Activated CD4-positive, CD25-positive, alpha-beta regulatory T cell (primary cell): Measurements from ENCODE around the gene ANKIB1.
"Not testable (repeated sequence)": the region's sequence is repeated elsewhere in the genome, so short reads cannot be mapped to it uniquely, and the experiment has no call there.

Experiments used
- DNase-seq, 4 experiments: peaks; one replicate each; lab custom pipeline; 2025; lab: John Stamatoyannopoulos, UW

Gene ANKIB1, protein sequence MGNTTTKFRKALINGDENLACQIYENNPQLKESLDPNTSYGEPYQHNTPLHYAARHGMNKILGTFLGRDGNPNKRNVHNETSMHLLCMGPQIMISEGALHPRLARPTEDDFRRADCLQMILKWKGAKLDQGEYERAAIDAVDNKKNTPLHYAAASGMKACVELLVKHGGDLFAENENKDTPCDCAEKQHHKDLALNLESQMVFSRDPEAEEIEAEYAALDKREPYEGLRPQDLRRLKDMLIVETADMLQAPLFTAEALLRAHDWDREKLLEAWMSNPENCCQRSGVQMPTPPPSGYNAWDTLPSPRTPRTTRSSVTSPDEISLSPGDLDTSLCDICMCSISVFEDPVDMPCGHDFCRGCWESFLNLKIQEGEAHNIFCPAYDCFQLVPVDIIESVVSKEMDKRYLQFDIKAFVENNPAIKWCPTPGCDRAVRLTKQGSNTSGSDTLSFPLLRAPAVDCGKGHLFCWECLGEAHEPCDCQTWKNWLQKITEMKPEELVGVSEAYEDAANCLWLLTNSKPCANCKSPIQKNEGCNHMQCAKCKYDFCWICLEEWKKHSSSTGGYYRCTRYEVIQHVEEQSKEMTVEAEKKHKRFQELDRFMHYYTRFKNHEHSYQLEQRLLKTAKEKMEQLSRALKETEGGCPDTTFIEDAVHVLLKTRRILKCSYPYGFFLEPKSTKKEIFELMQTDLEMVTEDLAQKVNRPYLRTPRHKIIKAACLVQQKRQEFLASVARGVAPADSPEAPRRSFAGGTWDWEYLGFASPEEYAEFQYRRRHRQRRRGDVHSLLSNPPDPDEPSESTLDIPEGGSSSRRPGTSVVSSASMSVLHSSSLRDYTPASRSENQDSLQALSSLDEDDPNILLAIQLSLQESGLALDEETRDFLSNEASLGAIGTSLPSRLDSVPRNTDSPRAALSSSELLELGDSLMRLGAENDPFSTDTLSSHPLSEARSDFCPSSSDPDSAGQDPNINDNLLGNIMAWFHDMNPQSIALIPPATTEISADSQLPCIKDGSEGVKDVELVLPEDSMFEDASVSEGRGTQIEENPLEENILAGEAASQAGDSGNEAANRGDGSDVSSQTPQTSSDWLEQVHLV

DNA sequence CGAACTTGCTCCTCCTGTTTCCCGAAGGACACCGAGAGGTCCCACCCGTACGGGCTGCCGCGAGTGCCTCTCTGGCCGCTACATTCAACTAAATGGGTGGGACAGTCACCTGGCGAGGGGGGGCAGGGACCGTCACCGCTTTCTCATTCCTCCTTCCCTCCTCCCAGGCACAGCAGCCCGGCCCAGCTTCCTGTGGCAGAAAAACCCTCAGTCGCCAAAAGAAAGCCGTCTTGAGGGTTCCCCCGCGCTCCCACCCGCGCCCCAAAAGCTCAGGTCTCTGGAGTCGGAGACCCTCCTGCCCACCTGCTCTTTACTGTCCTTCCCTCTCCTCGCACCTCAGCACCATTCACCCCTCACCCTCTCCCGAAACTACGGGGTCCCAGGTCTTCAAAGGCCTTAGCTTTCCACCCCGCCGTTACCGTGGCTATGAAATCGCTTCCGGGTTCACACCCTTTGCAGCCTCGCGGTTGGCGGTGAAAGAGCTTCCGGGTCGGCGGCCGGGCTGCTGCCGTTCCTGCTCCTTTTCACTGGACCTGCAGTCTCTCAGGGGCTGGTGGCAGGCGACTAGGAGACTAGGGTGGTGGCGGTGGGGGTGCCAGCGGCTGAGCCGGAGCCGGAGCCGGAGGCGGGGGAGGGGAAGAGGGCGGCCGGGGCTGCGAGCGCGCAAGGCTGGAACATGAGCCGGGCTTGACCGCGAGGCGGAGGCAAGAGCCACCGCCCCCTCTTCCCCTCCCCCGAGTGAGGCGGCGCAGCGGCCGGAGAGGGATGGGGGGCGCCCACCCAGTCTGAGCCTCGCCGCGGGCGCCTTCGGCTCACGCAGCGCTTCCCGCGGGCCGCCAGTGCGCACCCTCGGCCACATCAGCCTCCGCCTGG lies at the start of gene ANKIB1, which contains the start of gene KRIT1:
TSS of gene ANKIB1 (plus strand) at position 488 of the 873 bp plus-strand sequence. CDS start 49,005 bp downstream, outside the sequence.
TSS of gene KRIT1 (minus strand) at position 428 of the 873 bp plus-strand sequence. CDS start 3,779 bp downstream, outside the sequence.
- DNase-seq, result peak; percentile 62 to 80 (median 74)

DNA sequence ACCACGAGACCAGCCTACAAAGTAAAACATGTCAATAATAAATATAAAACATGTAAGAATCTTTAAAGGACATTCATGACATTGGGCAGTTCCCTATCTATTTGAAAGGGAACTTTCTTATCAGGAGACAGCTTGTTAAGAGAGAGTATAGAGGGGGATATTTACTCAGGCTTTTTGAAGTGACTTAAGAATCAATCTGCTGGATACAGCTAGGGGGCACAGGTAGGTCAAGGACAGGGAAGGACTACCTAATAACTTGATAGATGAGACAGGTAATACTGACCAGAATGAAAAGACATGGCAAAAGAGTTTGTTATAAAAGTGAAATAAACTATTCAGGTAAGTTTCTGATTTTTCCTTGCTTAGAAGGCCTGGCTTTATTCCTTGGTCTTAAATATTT lies 45.0 kb upstream of the ANKIB1 start:
- DNase-seq, result no peak

DNA sequence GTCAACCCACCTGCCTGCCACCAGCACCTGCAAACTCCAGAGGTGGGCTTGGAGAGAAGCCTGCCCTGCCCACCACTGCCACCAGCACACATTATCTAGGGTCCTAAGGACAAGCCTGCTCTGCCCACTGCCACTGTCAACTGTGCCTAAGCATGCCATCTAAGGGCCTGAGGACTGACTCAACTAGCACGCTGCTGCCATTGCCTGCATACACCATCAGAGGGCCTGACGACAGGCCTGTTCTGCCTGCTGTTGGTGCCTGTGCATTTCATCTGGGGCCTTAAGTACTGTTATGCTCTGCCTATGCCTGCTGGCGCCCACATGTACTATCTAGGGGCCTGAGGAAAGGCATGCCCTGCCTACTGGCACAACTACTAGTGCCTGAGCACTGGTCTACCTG lies 39.8 kb upstream of the ANKIB1 start:
- DNase-seq, result no peak

DNA sequence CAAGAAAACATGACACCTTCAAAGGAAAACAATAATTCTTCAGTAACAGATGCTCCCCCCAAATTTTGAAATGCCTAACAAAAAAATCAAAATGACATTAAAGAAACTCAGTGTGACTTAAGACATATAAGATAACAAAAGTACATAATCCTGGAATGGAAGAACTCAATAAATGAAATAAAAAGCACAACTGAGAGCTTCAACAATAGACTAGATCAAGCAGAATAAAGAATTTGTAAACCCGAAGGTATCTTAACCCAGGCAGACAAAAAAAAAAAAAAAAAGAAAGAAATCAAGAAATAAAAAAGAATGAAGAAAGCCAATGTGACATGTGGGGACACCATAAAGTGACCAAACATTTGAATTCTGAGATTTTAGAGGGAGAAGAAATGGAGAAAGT lies 39.1 kb upstream of the ANKIB1 start:
- no peak for DNase-seq

DNA sequence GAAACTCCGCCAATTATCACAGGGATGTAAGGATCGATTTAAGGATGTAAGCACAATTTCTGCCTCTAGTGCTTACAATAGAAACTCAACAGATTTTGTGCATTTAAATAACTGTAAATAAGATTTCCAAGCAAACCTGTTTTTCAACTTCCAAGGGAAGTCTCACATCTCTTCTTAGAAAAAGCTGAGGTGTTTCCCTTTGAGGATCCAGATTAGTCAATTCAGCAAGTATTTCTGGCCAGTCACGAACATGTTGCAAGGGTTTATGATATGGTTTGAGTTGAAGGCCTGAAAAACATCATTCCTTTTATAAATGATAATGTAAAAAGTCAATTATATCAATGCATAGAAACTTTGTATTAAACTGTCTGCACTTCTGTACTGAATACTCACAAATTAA lies 24.0 kb upstream of the ANKIB1 start:
- DNase-seq, result no peak

DNA sequence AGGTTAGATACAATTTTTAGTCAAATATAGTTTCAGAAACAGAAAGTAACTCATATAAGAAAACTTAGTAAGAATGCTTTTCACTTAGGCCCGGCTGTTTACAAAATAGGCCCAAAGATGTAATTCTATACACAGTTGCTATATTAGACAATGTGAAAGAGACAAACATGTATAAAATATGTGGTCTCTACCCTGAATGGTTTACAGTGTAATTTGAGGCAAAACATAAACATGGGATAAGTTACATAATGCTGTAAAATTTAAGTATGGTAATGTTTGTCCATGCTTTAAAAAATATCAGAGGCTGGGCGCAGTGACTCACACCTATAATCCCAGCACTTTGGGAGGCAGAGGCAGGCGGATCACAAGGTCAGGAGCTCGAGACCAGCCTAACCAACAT lies 18.8 kb upstream of the ANKIB1 start:
- no peak for DNase-seq

DNA sequence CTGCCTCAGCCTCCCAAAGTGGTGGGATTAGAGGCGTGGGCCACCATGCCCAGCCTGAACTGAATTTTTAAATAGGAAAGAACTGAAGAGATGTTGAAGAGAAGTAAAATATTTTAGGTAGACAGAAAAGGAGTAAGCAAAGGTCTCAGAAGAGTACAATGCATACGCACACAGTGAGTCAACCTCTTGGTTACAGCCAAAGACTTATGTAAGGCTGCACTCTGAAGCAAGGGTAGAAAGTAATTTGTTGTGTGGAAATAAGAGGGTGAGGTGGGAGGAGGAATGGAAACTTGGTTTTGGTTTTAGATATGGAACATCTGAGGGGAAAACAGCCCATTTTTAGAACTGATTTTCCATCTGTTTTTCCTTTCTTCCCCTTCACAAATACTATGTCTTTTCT lies 17.7 kb upstream of the ANKIB1 start:
- no peak for DNase-seq

DNA sequence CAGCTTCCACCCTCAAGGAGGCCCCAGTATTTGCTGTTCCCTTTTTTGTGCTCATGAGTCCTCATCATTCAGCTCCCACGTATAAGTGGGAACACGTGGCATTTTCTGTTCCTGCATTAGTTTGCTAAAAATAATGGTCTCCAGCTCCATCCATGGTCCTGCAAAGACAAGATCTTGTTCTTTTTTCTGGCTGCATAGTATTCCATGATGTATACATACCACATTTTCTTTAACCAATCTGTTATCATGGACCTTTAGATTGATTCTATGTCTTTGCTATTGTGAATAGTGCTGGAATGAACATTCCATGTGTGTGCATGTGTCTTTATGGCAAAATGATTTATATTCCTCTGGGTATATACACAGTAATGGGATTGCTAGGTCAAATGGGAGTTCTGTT lies 17.0 kb upstream of the ANKIB1 start:
- DNase-seq, result no peak

DNA sequence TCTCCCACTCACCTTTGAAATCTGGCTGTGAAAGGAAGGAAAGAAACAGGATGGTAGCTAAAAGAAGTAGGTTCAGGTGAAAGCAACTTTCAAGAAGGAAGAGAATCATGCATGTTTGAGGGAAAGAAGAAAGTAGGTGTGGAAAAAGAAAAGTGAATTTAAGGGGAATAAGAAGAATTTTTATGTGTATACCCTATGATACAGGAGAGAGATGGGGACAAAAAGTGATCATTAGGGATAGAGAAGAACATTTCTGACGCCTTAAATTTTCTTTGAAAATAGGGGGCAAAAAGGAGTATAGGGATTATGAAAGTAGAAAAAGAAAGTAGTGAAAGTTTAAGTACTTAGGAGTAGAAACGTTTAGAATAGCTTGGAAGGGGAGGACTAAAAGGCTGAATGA lies 15.2 kb upstream of the ANKIB1 start:
- DNase-seq, result no peak

DNA sequence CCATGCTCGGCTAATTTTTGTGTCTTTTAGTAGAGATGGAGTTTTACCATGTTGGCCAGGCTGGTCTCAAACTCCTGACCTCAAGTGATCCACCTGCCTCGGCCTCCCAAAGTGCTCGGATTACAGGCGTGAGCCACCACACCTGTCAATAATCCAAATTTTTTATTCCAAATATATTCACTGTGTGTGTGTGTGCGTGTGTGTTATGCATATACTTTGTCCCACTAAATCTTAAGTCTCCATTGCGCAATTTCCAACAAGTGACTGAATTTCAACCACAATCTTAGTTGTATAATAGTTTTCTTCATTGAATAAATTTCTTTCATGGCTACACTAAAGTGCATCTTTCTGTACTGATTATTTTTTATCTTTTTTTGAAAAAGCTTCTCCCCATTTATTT lies 2.8 kb upstream of the ANKIB1 start:
- no peak for DNase-seq

DNA sequence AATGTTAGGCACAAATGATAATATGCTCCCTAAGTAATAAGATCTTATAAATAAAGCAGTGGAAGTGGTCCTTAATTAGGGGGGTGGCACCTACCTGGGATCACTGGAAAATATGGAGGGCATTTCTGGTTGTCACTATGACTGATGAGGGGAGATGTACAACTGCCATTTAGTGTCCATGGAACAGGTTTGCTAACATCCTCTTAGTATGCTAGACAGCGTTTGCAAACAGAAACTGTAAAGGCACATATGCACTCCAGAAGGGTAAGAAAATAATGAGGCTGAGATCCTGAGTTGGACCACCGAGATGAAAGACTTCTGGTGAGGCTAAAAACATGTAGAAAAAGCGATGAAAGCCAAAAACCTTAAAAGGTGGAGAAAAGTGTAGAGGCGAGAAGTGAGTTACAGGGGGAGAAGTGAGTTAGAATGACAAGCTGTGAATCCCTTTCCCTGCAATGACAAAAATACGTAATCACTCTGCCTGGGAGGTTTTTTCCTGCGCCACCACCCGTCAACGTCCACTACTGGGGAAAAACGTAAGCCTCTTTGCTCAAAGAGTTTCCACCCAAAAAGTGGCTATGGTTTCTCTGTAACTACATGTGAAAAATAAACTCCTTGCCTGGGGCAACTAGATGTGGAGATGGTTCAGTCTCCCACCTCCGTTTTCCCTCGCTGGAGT lies 827 bp upstream of the ANKIB1 start:
- no peak for DNase-seq

DNA sequence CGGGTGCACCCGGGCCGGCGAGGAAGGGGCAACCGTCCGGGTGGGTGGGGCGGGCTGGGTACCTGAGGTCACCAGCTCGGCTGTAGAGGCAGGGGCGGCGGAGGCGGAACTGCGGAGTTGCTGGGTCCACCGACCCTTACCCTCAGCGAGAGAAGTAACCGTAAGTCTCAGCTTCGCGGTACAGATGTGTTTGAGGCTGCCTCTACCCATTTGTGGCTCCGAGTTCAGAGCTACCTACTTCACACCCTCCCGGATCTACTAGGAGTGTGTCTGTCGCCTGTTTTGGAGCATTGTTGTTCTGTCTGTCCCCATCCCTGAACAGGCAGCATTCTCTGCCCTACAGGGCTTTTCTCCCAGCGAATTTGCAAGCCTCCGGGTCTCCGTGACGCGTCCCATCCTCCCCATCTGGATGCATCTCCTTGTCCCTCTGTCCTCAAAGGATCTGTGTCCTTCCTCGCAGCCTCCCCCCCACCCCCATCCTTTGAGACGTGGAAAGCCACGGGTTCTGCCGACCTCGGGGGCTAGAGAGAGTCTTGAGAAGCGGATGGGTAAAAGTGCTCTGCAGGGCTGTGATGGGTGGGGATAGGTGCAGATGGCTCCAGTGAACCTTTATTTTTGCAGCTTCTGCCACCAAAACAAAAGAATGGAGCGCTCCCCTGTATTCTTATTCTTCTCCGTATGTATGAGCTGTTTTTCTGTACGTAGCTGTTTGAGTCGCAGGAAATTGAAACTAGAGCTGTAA lies 757 bp downstream of the ANKIB1 start:
- no peak for DNase-seq

DNA sequence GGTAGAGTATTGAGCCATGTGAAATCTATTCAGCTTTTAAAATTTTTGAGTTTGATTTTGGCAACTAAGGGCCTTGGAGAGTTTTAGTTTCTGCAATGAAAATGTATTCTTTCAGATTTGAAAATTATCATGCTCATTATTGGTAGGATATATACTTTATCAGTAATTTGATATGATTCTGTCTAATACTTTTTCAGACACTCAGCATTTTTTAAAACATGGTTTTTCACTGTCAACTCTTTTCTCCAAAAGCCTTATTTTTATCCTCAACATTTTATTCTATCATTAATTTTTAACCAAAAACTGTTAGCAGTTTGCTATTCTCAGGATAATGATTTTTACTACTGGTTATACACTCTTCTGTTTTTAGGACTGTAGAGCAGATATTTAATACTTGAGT lies 4.8 kb downstream of the ANKIB1 start:
- no peak for DNase-seq

DNA sequence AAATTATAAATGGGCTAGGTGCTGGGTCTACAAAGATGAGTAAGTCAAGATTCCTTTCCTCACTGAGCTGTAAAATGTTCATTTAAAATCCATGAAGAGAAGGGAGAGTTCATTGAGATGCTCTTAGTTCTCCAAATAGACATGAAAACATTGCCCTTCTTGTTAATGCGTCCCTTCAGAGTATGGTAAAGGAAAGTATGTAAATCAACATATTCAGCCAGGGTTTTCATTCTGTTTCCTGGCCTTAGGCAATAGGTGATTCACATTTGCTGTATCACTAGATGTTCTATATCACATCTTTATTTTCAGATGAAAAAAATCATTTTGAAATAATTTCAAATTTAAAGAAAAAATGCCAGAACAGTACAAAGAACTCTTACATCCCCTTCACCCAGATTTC lies 5.4 kb downstream of the ANKIB1 start:
- no peak for DNase-seq

DNA sequence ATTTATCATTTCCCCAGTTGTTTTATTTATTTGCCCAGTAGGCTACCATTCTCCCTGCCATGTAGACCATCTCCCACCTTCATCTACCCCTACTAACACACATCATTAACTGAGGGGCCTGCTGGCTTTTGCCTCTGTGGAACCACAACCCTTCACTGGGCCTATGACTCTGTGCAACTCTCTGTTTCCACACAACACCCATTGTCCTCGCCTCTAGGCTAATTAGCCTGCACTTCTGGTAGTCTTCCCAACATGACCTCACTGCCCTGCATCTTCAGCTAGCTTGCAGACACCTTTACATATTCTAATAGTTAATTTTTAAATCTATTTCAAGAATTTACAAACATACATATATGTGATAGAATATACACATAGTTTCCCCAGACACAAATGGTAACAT lies 7.5 kb downstream of the ANKIB1 start:
- no peak for DNase-seq

DNA sequence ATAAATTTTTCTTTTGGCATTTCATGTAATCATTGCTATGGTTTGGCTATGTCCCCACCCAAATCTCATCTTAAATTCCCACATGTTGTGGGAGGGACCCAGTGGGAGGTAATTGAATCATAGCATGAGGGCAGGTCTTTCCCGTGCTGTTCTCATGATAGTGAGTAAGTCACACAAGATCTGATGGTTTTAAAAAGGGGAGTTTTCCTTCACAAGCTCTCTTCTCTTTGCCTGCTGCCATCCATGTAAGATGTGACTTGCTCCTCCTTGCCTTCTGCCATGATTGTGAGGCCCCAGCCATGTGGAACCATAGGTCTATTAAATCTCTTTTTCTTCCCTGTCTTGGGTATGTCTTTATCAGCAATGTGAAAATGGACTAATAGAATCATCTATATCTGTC lies 9.0 kb downstream of the ANKIB1 start:
- not testable (repeated sequence) for DNase-seq

DNA sequence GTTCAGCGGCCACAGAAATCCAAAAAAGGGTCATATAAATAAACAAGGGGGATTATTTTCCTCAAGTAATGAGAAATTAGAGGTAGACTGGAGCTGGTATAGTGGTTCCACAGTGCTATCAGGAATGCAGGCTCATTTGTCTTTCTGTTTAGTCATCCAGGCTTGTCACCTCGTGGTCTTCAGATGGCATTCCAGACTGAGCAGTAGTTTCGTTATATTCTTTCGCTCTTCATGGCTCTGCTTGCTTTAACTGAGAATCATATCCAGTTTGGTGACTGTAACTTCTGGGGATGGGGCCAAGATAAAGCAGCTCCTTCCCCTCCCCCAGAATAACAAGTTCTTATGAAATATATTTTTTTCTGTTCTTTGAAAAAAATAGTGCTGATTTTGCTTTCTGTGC lies 9.5 kb downstream of the ANKIB1 start:
- DNase-seq, result no peak

DNA sequence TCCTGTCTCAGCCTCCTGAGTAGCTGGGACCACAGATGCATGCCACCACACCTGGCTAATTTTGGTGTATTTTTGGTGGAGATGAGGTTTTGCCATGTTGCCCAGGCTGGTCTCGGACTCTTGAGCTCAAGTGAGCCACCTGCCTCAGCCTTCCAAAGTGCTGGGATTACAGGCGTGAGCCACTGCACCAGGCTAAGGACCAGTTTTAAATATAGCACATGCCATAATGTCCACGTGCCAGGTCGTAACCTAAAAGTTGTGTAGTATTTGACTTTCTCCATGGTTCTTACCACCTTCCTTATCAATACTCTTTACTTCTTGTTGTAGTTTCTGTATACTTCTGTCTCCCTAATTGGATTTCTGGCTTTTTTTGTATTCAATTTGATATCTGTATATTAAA lies 13.3 kb downstream of the ANKIB1 start:
- no peak for DNase-seq

DNA sequence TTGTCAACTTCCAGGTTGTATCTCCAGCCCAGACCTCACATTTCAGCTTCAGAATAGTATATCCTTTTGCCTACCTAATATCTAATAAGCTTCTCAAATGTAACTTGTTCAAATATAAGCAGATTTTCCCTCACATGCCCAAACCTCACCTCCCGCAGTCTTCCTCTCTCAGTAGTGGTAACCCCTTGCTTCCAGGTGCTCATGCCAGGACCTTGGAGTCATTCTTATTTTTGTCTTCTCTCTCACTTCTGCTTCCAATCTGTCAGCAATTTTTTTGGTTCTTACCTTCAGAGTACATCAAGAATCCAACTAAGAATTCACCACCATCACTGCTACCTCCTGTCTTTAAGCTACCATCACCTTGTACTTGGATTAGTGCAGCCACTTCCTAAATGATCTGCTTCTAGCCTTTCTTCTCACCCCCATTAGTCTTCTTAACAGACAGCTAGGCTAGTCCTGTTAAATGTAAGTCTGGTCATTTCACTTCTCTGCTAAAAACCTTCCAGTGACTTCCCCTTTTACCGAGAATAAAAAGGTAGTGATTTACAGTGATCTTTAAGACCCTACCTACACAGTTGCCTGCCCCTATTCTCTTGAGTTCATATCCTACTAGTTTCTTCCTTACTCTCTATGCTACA lies 14.0 kb downstream of the ANKIB1 start:
- DNase-seq, result no peak

DNA sequence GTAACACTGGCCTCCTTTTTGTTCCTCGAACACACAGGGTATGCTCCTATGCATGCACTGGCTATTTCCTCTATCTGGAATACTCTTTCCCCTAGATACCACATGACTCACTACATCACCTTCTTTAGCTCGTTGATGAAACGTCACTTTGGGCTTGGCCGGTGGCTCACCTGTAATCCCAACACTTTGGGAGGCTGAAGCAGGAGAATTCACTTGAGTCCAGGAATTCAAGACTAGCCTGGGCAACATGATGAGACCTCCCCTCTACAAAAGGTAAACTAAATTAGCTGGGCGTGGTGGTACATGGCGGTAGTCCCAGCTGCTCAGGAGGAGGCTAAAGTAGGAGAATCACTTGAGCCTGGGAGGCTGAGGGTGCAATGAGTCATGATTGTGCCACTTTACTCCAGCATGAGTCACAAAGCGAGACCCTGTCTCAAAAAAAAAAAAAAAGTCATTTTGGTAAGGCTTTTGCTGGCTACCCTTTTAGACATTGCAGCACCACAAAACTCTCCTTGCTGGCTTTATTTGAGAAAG lies 14.5 kb downstream of the ANKIB1 start:
- no peak for DNase-seq
